HK-2 (cell line): ENCODE results near the gene APOC4.
"Not testable (repeated sequence)": the region's sequence is repeated elsewhere in the genome, so short reads cannot be mapped to it uniquely, and the experiment has no call there.

Source experiments
- DNase-seq: peaks from one replicate; pipeline ENCODE4 v3.0.0-alpha.2; 2018; ENCODE audit not compliant: unreplicated experiment

Gene APOC4

GRCh38 chr19:44958090-44958489, 16.1 kb downstream of the APOC4 start:
- DNase-seq: no peak

GRCh38 chr19:44959691-44960090, 17.7 kb downstream of the APOC4 start:
- DNase-seq: no peak

GRCh38 chr19:44960906-44961728, 19.1 kb downstream of the APOC4 start:
- no peak for DNase-seq

- DNase-seq: no peak
Observed at GRCh38 chr19:44961821-44962220, 19.8 kb downstream of the APOC4 start.

- DNase-seq: no peak
Observed at GRCh38 chr19:44968118-44968517, 26.1 kb downstream of the APOC4 start.

GRCh38 chr19:44968670-44969069, 26.6 kb downstream of the APOC4 start:
- DNase-seq: no peak

GRCh38 chr19:44969437-44969836, 27.4 kb downstream of the APOC4 start:
- DNase-seq: no peak

- not testable (repeated sequence) for DNase-seq
Observed at GRCh38 chr19:44971451-44971850, 29.4 kb downstream of the APOC4 start.

- DNase-seq: no peak
Observed at GRCh38 chr19:44972802-44973201, 30.8 kb downstream of the APOC4 start.

GRCh38 chr19:44973982-44974735, 32.1 kb downstream of the APOC4 start:
- no peak for DNase-seq

- DNase-seq: no peak
Observed at GRCh38 chr19:44974857-44975256, 32.8 kb downstream of the APOC4 start.

- no peak for DNase-seq
Observed at GRCh38 chr19:44975444-44975843, 33.4 kb downstream of the APOC4 start.

- DNase-seq: no peak
Observed at GRCh38 chr19:44984005-44984404, 42.0 kb downstream of the APOC4 start.

- DNase-seq: no peak
Observed at GRCh38 chr19:44985445-44985844, 43.4 kb downstream of the APOC4 start.

GRCh38 chr19:44986389-44986788, 44.4 kb downstream of the APOC4 start:
- DNase-seq: no peak

- no peak for DNase-seq
Observed at GRCh38 chr19:44987148-44987675, 45.2 kb downstream of the APOC4 start.

- DNase-seq: no peak
Observed at GRCh38 chr19:44988273-44988672, 46.2 kb downstream of the APOC4 start.

GRCh38 chr19:44988896-44989556, 47.0 kb downstream of the APOC4 start:
- peak; percentile 33 for DNase-seq

GRCh38 chr19:44990459-44990858, 48.4 kb downstream of the APOC4 start:
- no peak for DNase-seq

- no peak for DNase-seq
Observed at GRCh38 chr19:44990966-44991365, 48.9 kb downstream of the APOC4 start.

- DNase-seq: no peak
Observed at GRCh38 chr19:44992336-44993163, 50.5 kb downstream of the APOC4 start.
